22Rv1 (cell line): Measurements from ENCODE around the gene TMTC2.
"Not testable (repeated sequence)": the region's sequence is repeated elsewhere in the genome, so short reads cannot be mapped to it uniquely, and the experiment has no call there.

Experiments used
- H3K27ac ChIP-seq: fragments of 450-650 bp; 2 replicates; pipeline ENCODE4 v1.5.1; 2017
- ZFX ChIP-seq: fragments of 450-650 bp; IDR thresholded peaks from 2 replicates; pipeline ENCODE4 v1.6.1; 2017; ENCODE audit warnings: antibody characterized with exemption, borderline replicate concordance
- TF ChIP-seq, protein P1 (sequence below): fragments of 450-650 bp; IDR thresholded peaks from 2 replicates; pipeline ENCODE4 v1.5.1; 2017; ENCODE audit warnings: mild to moderate bottlenecking

TMTC2 gene

GRCh38 chr12:82842480-82842879 is 155.8 kb downstream of the TMTC2 start:
- TF ChIP-seq, protein P1, sequence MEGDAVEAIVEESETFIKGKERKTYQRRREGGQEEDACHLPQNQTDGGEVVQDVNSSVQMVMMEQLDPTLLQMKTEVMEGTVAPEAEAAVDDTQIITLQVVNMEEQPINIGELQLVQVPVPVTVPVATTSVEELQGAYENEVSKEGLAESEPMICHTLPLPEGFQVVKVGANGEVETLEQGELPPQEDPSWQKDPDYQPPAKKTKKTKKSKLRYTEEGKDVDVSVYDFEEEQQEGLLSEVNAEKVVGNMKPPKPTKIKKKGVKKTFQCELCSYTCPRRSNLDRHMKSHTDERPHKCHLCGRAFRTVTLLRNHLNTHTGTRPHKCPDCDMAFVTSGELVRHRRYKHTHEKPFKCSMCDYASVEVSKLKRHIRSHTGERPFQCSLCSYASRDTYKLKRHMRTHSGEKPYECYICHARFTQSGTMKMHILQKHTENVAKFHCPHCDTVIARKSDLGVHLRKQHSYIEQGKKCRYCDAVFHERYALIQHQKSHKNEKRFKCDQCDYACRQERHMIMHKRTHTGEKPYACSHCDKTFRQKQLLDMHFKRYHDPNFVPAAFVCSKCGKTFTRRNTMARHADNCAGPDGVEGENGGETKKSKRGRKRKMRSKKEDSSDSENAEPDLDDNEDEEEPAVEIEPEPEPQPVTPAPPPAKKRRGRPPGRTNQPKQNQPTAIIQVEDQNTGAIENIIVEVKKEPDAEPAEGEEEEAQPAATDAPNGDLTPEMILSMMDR, result no peak
- no peak for TF ChIP-seq ZFX
- no peak overlapping the region for H3K27ac ChIP-seq

DNA sequence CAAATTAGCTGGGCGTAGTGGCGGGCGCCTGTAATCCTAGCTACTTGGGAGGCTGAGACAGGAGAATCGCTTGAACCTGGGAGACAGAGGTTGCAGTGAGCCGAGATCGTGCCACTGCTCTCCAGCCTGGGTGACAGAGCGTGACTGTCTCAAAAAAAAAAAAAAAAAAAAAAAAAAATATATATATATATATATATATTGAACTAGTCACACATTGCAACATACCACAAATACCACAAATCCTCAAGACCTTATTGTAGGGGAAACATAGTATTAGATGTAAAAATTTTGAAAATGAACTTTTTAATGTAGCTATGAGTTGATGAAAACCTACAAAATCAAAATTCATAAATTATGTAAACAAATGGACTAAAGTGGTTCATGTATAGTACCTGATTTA is 158.4 kb downstream of the TMTC2 start:
- not testable (repeated sequence) for H3K27ac ChIP-seq

DNA sequence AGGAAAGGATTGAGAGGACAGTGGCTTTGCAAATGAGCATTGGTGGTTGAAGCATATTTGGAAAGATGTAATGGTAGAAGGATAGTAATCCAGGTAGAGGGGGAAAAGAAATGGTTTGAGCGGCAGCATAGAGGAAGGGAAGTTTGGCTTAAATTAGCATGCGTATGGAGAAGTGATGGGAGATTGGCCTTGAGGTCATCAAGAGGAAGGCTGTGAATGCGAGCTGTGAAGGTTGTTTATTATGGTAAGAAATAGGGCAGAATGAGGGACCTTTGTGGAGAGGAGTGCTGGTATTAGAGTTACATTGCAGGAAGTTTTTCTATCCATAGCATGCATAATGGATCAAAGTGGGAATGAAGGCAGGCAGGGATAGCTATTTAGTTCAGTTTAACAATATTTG is 162.1 kb downstream of the TMTC2 start:
- TF ChIP-seq, protein P1, result no peak
- no peak for TF ChIP-seq ZFX
- no peak overlapping the region for H3K27ac ChIP-seq

DNA sequence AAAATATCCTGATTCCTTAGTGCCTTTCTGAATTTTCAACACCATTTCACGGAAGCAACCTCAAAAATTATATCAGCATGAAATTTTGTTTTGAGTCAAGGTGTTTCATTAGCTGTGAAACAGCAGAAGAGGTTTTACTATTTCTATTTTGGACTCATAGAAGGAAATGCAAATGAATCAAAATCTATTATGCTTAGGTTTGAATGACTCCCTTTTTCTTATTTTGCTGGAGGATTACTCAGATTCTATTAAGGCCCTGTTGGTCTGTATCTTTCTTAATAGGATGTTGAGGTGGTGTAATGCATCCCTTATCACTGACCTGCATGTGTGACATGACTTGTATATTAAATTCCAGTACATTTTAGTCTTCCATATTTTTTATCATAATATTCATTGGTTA is 165.8 kb downstream of the TMTC2 start:
- no peak overlapping the region for H3K27ac ChIP-seq
- TF ChIP-seq ZFX, result no peak
- TF ChIP-seq, protein P1, result no peak

GRCh38 chr12:82855872-82856271 is 169.2 kb downstream of the TMTC2 start:
- no peak for TF ChIP-seq ZFX
- TF ChIP-seq, protein P1, result no peak
- no peak overlapping the region for H3K27ac ChIP-seq

- TF ChIP-seq, protein P1, result no peak
- no peak for TF ChIP-seq ZFX
- H3K27ac ChIP-seq, result no peak overlapping the region
Measured at GRCh38 chr12:82857276-82857675, 170.6 kb downstream of the TMTC2 start.

GRCh38 chr12:82857911-82858533 is 171.3 kb downstream of the TMTC2 start:
- no peak overlapping the region for H3K27ac ChIP-seq
- TF ChIP-seq, protein P1, result no peak
- no peak for TF ChIP-seq ZFX

GRCh38 chr12:82858534-82858917 is 171.8 kb downstream of the TMTC2 start:
- TF ChIP-seq, protein P1, result no peak
- TF ChIP-seq ZFX, result no peak
- H3K27ac ChIP-seq, result no peak overlapping the region
